NCI-H774 (cell line): ENCODE data around the gene PRPSAP2.
"Not testable (repeated sequence)": the region's sequence is repeated elsewhere in the genome, so short reads cannot be mapped to it uniquely, and the experiment has no call there.

Experiments
- DNase-seq: peaks from one replicate; lab custom pipeline; 2025; lab: John Stamatoyannopoulos, UW

The PRPSAP2 gene, protein sequence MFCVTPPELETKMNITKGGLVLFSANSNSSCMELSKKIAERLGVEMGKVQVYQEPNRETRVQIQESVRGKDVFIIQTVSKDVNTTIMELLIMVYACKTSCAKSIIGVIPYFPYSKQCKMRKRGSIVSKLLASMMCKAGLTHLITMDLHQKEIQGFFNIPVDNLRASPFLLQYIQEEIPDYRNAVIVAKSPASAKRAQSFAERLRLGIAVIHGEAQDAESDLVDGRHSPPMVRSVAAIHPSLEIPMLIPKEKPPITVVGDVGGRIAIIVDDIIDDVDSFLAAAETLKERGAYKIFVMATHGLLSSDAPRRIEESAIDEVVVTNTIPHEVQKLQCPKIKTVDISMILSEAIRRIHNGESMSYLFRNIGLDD

DNA sequence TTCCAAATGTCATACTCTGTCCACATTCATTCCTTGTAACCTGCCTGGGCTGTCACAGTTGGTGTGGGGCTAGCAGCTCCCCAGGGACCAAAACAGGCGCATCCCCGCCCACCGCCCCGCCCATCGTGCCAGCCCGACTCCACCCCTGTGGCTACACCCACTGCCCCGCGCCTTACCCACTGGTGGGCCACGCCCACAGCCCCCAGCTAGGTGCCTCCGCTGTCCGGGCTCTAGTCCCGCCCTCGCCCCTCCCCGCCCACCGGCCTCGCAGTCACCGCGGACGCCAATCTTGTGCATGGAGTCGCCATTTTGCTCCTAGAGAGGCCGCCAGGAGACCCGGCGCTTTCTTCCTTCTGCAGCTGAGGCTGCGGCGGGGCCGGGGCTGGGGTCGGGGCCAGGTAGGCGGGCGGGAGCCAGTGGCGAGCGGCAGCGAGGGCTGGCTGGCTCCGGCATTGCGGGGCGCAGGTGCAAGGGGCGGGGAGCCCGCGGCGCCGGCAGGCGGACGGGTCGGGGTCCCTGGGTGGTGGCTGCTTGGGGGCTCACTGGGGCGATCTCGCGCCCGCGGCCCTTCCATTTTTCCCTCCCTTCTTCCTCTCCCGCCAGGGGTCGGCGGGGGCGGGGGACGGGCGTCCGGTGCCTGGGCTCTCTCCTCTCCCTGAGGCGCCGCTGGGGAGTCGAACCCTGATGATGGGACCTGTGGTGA is at the start of gene PRPSAP2:
PRPSAP2 (plus strand) TSS at position 268 of the 703 bp plus-strand sequence. CDS start 7,703 bp downstream, outside the sequence.
- peak; percentile 86 for DNase-seq

DNA sequence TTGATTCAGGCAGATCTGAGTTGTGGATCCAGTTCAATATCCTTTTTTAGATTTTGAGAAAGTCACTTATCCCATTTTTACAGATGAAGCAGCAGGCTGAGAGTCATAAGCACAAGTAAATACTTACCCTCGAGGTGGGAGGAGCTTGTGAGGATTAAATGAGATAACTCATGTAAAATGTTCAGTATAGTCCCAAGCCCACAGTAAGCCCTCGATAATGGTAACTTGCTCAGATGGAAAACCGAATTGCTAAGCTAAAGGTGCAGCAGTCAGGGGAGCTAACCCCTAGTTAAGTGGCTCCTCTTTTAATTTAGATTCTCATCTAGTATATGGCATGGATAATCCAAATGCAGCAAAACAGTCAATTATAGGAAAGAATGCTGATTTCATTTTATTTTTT is 42.0 kb upstream of the PRPSAP2 start:
- not testable (repeated sequence) for DNase-seq

DNA sequence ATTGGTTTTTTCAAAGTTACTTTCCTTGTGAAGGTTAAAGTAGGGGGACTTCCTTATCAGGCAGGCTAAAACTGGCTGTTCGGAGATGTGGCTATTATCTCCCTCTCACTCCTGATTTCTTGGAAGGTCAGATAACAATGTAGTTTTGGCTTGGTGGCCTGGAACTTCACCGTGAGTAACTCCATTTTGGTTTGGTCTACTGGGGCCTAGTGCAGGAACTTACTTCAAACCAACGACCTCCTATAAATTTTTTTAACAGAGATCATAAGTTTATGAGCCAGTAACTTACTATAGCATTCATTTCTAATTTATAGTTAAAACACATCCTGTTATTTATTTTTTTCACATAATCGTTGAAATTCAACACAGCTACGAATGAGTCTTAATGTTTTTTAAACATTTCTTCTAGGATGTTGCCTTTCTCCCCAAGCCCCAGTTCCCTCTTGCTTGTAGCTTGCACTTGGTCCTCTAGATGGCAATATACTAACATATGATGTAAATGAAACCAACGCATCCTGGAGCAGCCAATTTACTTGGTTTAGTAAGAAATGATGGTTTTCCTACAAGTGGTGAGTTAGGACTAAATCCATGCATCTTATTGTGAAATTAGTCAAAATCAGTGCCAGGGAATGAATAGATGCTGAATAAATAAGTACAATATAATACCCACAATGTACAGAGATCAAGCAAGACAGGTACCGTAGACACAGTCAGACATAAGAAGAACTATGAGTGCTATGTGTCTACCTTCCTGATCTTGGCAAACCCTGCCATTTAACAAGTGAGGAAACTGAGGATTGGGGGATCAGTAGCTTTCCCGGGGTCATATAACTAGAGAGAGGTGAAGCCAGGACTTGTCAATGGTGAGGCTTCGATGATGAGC is 41.2 kb upstream of the PRPSAP2 start:
- DNase-seq = not testable (repeated sequence)

DNA sequence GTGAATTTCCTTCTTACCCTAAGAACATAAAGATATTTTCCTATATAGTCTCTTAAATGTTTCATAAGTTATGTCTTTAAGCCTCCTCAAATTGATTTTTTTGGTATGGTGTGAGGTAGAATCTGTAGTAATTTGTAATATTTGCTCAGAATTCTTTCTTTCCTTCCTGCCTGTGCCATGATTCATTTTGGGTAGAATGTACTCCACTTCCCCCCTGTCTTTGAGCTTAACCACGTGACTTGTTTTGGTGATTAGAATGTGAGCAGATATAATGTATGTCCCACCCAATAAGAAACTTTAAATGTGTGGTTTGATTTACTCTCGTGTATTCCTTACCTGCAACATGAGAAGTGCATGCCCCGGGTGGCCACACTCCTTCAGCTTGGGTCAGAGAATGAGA is 36.5 kb upstream of the PRPSAP2 start:
- not testable (repeated sequence) for DNase-seq

DNA sequence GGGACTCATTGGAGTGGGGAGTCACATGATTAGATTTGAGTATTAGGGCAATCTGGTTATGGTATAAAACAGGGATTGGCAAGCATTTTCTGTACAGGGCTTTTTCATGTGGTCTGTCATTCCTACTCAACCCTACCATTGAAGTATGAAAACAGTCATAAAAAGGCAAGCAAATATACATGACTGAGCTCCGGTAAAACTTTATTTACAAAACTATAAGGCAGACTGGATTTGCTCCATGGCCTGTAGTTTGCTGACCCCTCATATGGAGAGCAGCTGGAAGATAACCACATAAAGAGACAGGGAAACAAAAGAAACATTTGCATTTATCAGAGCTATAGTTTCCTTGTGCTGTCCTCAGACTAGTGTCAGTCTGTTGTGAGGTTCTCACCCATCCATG is 30.3 kb upstream of the PRPSAP2 start:
- DNase-seq = not testable (repeated sequence)

DNA sequence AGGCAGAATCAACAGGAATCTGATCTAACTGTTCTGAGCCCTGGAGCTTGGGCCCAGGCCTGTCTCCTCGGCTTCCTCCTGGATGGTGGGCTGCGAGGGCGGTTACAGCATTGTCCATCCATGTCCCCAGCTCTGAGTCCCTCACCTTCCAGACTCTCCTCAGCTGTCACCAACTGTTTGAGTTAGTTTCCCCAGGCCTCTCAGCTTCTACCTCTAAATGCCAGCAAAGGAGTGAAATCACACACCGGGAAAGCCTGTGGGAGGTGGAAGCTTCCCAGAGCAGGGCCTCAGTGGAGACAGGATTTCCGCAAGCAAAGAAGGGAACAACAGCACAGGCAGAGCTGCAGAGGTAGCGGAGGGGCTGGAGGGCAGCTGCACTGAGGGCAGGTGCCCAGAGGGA is 9.4 kb upstream of the PRPSAP2 start:
- DNase-seq = no peak

DNA sequence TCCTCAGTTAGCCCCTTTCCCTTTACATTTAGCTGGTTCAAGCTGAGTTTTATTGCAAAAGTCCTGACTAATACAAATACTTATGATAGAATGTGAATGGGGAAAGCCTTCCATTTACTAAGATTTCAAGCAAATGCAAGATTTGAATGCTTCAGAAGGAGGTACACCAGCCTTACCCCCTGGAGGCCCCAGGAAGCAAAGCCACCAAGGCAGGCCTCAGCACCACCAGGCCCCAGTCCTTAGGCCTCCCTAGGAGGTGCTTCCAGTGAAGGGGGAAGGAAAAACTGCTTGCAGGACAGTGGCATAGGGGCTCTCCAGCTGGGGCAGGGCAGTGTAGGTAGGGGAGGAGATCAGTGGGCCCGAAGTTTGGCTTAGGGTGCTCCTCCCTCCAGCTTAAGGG is 7.3 kb upstream of the PRPSAP2 start:
- no peak for DNase-seq

DNA sequence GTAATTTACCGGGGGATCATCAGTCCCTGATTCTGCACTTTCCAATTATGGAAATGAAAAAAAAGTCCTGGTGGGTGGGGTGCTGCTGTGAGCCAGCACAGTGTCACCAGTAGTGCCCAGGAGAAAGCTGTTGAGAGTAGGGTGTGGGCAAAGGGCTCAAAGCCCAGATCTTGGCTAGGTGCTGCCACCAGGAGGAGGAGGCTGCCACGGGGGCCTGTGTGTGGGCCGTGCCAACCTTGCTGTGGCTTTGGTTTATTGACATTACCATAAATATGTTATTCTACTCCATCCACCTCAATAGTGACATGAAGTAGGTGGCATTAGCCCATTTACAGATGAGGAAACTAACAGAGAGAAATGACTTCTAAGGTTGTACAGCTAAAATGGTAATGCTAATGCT is 6.7 kb upstream of the PRPSAP2 start:
- DNase-seq = no peak

DNA sequence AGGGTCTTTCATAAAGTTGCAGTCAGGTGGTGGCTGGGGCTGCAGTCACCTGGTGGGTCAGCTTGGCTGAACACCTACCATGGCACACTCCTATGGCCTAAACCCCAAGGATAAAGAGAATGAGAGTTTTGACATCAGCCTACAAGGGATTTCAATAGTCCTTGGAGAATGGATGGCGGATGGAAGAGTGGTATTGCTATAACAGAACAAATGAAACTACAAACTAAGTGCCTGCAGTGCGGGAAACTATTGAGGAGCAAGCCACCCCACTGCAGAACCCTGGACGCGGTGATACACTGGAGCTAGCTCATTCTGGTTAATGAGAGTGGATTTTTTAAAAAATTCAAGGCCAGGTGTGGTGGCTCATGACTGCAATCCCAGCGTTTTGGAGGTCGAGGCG is 3.0 kb upstream of the PRPSAP2 start:
- DNase-seq = no peak

DNA sequence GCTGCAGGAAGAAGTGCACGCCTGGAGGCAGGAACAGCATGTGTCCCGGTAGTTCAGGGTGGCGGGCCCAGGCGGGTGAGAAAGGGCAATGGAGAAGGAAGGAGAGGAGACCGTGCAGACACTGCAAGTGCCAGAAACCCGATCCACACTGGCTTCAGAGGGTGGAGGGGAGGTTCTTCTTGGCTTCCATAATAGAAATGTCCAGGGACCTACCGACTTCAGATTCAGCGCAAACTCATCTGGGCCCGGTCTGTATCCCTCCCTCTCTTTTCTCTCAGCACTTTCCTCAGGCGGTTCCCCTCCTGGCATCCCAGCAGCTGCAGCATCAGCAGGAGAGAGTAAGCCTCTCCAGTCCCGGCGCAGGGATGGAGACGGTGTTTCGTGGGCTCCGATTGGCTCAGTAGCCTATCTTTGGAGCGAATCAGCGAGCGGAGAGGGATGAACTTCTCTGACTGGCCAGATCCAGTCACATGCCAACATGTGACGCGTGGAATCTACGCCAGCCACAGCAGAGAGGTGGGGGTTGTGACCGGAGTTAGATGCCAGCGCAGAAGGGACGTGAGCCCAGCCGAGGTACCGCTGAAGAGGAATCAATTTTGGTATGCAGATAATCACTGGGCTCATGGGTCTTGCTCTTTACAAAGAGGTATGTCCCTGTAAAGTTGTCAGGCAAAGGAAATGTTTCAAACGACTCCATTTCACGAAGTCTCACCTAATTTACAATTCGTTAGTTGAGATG is 1.9 kb upstream of the PRPSAP2 start:
- peak; percentile 72 for DNase-seq

DNA sequence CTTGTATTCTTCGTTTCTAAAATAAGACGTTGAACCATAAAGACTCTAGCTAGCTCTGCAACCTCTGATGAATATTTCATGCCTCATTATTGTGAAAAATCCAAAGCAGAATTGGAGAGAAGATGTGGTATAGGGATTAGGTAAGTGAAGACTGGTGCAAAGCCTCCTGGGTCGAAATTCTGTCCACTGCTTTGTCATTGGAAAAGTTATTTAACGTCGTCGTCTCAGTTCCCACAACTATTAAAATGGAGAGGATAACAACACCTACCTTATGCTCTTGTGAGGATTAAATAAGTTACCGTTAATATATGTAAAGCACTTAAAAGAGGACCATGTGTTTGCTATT is 1.4 kb upstream of the PRPSAP2 start:
- DNase-seq = no peak

DNA sequence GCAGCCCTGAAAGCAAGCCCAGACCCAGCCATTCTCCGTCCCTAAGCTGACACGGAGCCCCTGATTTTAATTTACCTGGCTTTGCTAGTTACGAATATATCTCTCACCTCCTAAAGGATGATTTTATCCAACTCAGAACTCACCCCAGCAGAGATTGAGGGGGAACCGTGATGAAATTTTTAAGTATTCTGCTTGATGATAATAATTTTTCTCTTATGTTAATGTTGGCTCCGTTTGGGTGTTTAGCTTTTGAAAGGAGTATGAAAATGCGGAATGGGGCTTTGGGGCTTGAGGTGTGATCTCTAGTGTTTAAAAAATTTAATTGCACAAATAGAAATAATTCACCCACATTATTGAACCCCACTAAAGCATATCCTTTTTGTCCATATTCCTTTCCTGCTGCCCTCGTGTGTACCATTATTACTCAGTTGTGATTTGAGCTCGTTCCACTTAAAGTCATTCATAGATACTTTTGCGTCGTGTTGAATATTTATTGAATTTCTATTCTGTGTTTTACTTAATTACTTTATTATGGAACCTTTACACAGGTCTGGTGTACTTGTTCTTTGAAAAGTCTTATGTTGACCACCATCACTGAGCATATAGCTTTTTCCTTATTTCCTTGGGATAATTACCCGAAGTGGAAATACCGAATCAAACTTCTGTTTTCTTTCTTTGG is 775 bp downstream of the PRPSAP2 start:
- DNase-seq = no peak

DNA sequence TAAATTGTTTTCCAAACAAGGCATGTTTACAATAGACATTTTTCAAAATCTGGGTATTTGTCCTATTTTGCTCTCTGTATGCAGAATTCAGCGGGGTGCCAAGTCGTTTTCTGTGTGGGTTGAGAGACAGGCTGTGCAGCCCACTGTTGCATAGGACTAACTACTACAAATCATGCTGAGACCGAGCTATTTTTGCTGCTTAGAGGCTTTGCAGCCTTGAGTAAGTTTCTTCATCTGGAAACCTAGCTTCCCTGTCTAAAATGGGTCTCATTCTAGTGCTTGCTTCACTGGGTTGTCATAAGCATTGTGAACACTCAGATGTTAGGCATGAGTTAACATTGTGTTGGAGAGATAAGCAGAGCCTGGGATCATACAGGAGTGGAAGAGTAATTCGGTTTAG is 1.3 kb downstream of the PRPSAP2 start:
- no peak for DNase-seq

DNA sequence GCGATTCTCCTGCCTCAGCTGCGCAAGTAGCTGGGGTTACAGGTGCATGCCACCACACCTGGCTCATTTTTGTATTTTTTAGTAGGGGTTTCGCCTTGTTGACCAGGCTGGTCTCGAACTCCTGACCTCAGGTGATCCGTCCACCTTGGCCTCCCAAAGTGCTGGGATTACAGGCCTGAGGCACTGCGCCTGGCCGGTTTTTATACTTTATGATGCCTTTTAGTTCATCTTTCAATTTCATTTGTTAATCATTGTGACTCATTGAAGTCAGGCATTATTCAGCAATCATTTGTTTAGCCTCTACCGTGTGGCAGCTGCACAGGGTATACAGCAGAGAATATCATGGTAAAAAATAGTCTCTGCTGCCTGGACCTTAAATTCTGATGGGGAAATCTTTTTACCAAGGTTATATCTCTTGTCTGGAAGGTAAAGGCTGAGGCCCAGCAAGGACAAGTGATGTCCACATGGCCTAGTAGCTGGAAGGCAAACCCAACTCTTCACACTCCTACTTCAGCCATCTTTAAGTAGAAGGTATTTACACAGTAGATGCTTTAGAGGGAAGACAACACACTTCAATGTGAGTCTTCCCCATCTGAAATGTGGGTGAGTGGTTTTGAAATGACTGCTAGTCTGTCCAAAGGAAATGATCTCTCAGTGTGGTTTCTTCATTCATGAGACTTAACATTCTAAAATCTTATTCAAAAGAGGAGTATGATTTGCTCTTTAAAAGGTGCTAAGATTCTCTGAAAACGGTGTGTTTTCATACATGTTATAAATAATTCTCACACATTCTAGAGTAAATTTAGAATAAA is 2.4 kb downstream of the PRPSAP2 start:
- no peak for DNase-seq

DNA sequence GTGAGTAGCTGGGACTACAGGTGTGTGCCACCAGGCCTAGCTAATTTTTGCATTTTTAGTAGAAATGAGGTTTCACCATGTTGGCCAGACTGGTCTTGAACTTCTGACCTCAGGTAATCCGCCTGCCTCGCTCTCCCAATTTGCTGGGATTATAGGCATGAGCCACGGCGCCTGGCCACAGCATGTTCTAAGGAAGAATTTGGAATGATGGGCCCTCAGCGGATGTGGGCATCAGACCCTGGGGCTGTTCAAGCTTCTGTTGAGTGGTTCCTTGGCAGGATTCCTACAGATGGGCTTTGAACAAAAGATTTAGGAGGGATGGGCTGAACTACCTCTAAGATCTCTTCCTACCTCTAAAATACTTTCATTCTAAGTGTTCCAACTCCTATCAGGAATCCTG is 4.1 kb downstream of the PRPSAP2 start:
- no peak for DNase-seq

DNA sequence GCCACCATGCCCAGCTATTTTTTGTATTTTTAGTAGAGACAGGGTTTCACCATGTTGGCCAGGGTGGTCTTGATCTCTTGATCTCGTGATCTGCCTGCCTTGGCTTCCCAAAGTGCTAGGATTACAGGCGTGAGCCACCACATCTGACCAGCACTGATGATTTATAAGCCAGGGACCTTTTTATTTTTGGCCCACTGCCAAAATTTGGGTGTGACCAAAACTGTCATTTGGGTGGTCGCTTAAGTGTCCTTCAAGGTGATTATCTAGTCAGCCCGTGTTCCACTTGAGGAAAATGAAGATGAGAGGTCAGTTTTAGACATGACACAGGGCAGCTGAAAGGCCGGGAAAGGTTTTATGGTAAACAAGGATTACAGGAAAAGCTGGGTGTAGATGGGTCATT is 7.1 kb downstream of the PRPSAP2 start:
- DNase-seq = not testable (repeated sequence)

DNA sequence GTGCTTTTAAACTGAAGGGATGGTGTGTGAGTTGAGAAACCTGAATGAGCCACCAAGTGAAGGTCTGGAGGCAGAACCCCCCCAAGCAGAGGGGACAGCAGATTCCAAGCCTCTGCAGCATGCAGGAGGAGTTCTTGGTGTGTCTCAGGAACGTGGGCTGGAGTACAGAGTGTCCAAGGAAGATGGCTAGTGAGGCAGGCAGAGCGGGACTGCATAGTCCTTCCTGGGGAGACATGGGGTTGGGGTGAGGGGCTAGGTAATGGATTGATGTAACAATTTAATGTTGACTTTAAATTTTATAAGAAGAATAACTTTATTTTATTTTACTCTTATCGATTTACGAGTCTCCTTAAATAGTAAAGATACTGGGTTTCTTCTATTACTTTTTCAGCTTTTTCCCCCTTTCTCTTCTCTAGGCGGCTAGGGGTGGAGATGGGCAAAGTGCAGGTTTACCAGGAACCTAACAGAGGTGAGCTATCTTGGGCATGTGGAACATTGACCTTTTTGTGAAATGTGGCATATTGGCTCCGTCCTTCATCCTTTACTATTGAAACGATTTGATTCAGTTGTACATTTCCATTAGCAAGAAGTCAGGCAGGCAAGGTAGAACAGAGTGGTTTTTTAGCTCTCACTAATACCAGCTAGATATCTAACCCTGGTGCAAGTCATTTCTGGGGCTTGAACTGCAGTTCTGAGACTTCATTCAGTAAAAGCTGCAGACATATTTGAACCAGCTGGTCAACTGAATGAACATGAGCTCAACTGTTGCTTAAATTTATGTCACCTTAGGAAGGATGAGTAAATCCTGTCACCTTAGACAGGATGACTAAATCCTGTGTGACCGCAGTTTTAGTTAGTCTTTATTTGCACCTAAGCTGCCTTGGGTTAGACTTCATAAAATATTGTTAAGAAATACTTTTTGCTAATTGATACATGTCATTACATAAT is 9.2 kb downstream of the PRPSAP2 start:
- no peak for DNase-seq

DNA sequence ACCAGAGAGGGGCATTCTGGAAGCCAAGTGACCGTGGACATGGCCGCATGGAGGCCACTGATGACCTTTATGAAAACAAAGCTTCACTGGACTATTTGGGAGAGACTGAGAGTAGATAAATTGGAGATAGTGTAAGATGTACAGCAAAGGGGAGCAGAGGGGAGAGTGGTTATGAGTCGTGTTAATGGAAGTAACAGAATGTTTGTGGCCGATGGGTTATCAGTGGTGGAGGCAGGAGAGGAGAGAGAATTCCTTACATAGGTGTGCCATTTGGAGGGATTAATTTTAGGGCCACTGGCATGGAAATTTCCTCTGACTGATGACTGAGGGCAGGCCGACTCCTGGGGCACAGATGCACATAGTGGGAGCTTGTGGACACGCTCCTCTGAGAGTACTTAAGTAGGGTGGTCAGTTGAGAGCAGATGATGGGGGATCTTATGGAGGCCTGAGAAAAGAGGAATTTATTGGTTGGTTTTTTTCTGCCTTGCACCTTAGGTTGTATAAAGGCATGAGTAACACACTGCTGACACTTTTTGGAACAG is 19.2 kb downstream of the PRPSAP2 start:
- no peak for DNase-seq

DNA sequence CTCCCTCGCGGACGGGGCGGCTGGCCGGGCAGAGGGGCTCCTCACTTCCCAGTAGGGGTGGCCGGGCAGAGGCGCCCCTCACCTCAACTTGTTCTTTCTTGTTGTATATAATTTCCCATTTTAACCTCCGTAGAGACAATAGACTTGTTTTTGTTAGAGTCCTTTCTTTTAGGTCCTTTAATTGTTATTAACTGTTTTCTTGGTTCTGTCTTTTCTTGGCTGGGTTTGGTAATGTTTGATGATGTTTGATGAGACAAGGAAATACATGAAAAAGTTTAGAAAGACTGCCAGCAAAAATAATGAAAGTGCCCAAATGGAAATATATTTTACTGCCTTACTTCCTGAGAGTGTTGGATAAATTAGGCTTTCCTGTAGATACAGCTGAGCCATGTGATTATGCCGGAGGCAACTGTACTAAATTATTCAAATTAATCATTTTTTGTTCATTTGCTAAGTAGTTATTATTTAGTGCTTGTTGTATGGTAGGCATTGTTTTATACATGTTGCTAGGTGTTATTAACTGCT is 30.9 kb downstream of the PRPSAP2 start:
- no peak for DNase-seq
